ENCODE data around the gene LILRB1.
"Not testable (repeated sequence)": the region's sequence is repeated elsewhere in the genome, so short reads cannot be mapped to it uniquely, and the experiment has no call there.

The LILRB1 gene

GRCh38 chr19:54622431-54622830 lies 7.9 kb upstream of the LILRB1 start:
- no peak overlapping the region for H3K4me3 ChIP-seq (ENCODE audit: low read depth, low read length)

GRCh38 chr19:54624234-54624633 lies 6.0 kb upstream of the LILRB1 start:
- H3K4me3 ChIP-seq (ENCODE audit: low read depth, low read length); DNase-seq (ENCODE audit: low read depth): not testable (repeated sequence)

More at GRCh38 chr19:54622431-54622830, 7.9 kb upstream of the LILRB1 start:
- DNase-seq (ENCODE audit: low read depth) = no peak

GRCh38 chr19:54624934-54625730 lies 5.2 kb upstream of the LILRB1 start:
- DNase-seq (ENCODE audit: low read depth); H3K4me3 ChIP-seq (ENCODE audit: low read depth, low read length): not testable (repeated sequence)

- no peak overlapping the region for H3K4me3 ChIP-seq (ENCODE audit: low read depth, low read length)
- DNase-seq (ENCODE audit: low read depth) = no peak
These were observed 3.5 kb upstream of the LILRB1 start for GRCh38 chr19:54626757-54627156.

GRCh38 chr19:54627912-54628311 lies 2.4 kb upstream of the LILRB1 start:
- DNase-seq (ENCODE audit: low read depth) = not testable (repeated sequence)

GRCh38 chr19:54630782-54631181 lies 498 bp downstream of the LILRB1 start:
- no peak for DNase-seq (ENCODE audit: low read depth)
- no peak overlapping the region for H3K4me3 ChIP-seq (ENCODE audit: low read depth, low read length)

More at GRCh38 chr19:54627912-54628311, 2.4 kb upstream of the LILRB1 start:
- H3K4me3 ChIP-seq (ENCODE audit: low read depth, low read length) = not testable (repeated sequence)

- not testable (repeated sequence) for H3K4me3 ChIP-seq (ENCODE audit: low read depth, low read length); DNase-seq (ENCODE audit: low read depth)
These were observed 1.4 kb downstream of the LILRB1 start for GRCh38 chr19:54631489-54632337.

GRCh38 chr19:54632517-54632916 lies 2.2 kb downstream of the LILRB1 start:
- H3K4me3 ChIP-seq (ENCODE audit: low read depth, low read length); DNase-seq (ENCODE audit: low read depth): not testable (repeated sequence)

GRCh38 chr19:54633401-54633800 lies 3.1 kb downstream of the LILRB1 start:
- no peak for DNase-seq (ENCODE audit: low read depth)
- H3K4me3 ChIP-seq (ENCODE audit: low read depth, low read length) = no peak overlapping the region

GRCh38 chr19:54636081-54636480 lies 5.8 kb downstream of the LILRB1 start:
- H3K4me3 ChIP-seq (ENCODE audit: low read depth, low read length); DNase-seq (ENCODE audit: low read depth): not testable (repeated sequence)

GRCh38 chr19:54638683-54639082 lies 8.4 kb downstream of the LILRB1 start:
- DNase-seq (ENCODE audit: low read depth) = no peak
- no peak overlapping the region for H3K4me3 ChIP-seq (ENCODE audit: low read depth, low read length)

GRCh38 chr19:54642953-54643352 lies 12.7 kb downstream of the LILRB1 start:
- not testable (repeated sequence) for DNase-seq (ENCODE audit: low read depth); H3K4me3 ChIP-seq (ENCODE audit: low read depth, low read length)

GRCh38 chr19:54643583-54643982 lies 13.3 kb downstream of the LILRB1 start:
- not testable (repeated sequence) for DNase-seq (ENCODE audit: low read depth); H3K4me3 ChIP-seq (ENCODE audit: low read depth, low read length)

- H3K4me3 ChIP-seq (ENCODE audit: low read depth, low read length) = no peak overlapping the region
- DNase-seq (ENCODE audit: low read depth) = no peak
These were observed 13.8 kb downstream of the LILRB1 start for GRCh38 chr19:54644056-54644455.

- H3K4me3 ChIP-seq (ENCODE audit: low read depth, low read length) = no peak overlapping the region
- no peak for DNase-seq (ENCODE audit: low read depth)
These were observed 16.1 kb downstream of the LILRB1 start for GRCh38 chr19:54646331-54646841.

- DNase-seq (ENCODE audit: low read depth) = no peak
- no peak overlapping the region for H3K4me3 ChIP-seq (ENCODE audit: low read depth, low read length)
These were observed 17.8 kb downstream of the LILRB1 start for GRCh38 chr19:54648129-54648528.

- DNase-seq (ENCODE audit: low read depth) = no peak
These were observed 19.9 kb downstream of the LILRB1 start for GRCh38 chr19:54650108-54650655.

GRCh38 chr19:54653181-54653809 lies 23.0 kb downstream of the LILRB1 start:
- no peak overlapping the region for H3K4me3 ChIP-seq (ENCODE audit: low read depth, low read length)
- no peak for DNase-seq (ENCODE audit: low read depth)

More at GRCh38 chr19:54650108-54650655, 19.9 kb downstream of the LILRB1 start:
- H3K4me3 ChIP-seq (ENCODE audit: low read depth, low read length) = no peak overlapping the region
